HepG2 (cell line): Measurements from ENCODE around the gene ZNF567. TPM values are rescaled to one million over a fixed set of nuclear protein-coding genes. Genes with fewer than 3 reads are reported as not detected.
A peak's percentile ranks its signal among the peaks of the same experiment; 100 is the strongest.

Source experiments
- DMAP1 ChIP-seq: IDR thresholded peaks from 2 replicates; pipeline ENCODE4 v1.6.1; 2016
- E2F2 ChIP-seq: sonication (generic); formaldehyde crosslinking; IDR thresholded peaks from 2 replicates; pipeline ENCODE4 v1.4.0; 2020; ENCODE audit warnings: missing genetic modification reagents, borderline replicate concordance
- MIXL1 ChIP-seq: IDR thresholded peaks from 2 replicates; pipeline ENCODE4 v1.6.1; 2016
- MLLT10 ChIP-seq: sonication (generic); formaldehyde crosslinking; IDR thresholded peaks from 2 replicates; pipeline ENCODE4 v1.4.0; 2020; ENCODE audit warnings: missing genetic modification reagents
- NCOR1 ChIP-seq: fragments of 200-600 bp; sonication (generic); IDR thresholded peaks from 2 replicates; pipeline ENCODE4 v1.7.0; 2017; ENCODE audit warnings: antibody characterized with exemption, low read length, borderline replicate concordance
- RXRA ChIP-seq: sonication (generic); formaldehyde crosslinking; IDR thresholded peaks from 2 replicates; pipeline ENCODE4 v1.5.1; 2020; ENCODE audit warnings: missing genetic modification reagents
- SP4 ChIP-seq: sonication (generic); formaldehyde crosslinking; IDR thresholded peaks from 2 replicates; pipeline ENCODE4 v1.8.1; 2023; ENCODE audit warnings: mild to moderate bottlenecking, missing genetic modification reagents
- SRSF1 ChIP-seq: fragments of 200-400 bp; formaldehyde crosslinking; optimal IDR thresholded peaks from 2 replicates; pipeline ENCODE3; 2017; ENCODE audit warnings: mild to moderate bottlenecking, low read depth, low read length, moderate library complexity
- TBP ChIP-seq: sonication (generic); formaldehyde crosslinking; IDR thresholded peaks from 2 replicates; pipeline ENCODE4 v1.5.0; 2020; ENCODE audit warnings: missing genetic modification reagents
- THYN1 ChIP-seq: sonication (generic); formaldehyde crosslinking; IDR thresholded peaks from 2 replicates; pipeline ENCODE4 v1.8.1; 2023; ENCODE audit warnings: low read depth, mild to moderate bottlenecking, moderate library complexity, missing genetic modification reagents, borderline replicate concordance
- UBTF ChIP-seq: sonication (generic); formaldehyde crosslinking; IDR thresholded peaks from 2 replicates; pipeline ENCODE4 v1.4.0; 2020; ENCODE audit warnings: mild to moderate bottlenecking, missing genetic modification reagents
- ZBTB20 ChIP-seq: sonication (generic); formaldehyde crosslinking; IDR thresholded peaks from 2 replicates; pipeline ENCODE4 v1.8.1; 2023; ENCODE audit warnings: missing genetic modification reagents, low read depth, mild to moderate bottlenecking, borderline replicate concordance
- ZBTB49 ChIP-seq: sonication (generic); formaldehyde crosslinking; IDR thresholded peaks from 2 replicates; pipeline ENCODE4 v1.4.0; 2020; ENCODE audit warnings: missing genetic modification reagents, borderline replicate concordance
- ZFAT ChIP-seq: sonication (generic); formaldehyde crosslinking; conservative IDR thresholded peaks from 2 replicates; pipeline ENCODE4 v1.8.1; 2023; ENCODE audit warnings: missing genetic modification reagents, inconsistent platforms
- ZFP82 ChIP-seq: sonication (generic); formaldehyde crosslinking; IDR thresholded peaks from 2 replicates; pipeline ENCODE4 v1.5.1; 2020; ENCODE audit warnings: mild to moderate bottlenecking, missing genetic modification reagents, borderline replicate concordance
- ZNF160 ChIP-seq: sonication (generic); formaldehyde crosslinking; IDR thresholded peaks from 2 replicates; pipeline ENCODE4 v1.8.0; 2022; ENCODE audit warnings: mild to moderate bottlenecking, inconsistent platforms, missing genetic modification reagents
- ZNF253 ChIP-seq: sonication (generic); formaldehyde crosslinking; IDR thresholded peaks from 2 replicates; pipeline ENCODE4 v1.8.0; 2022; ENCODE audit warnings: mild to moderate bottlenecking, missing genetic modification reagents, borderline replicate concordance
- ZNF3 ChIP-seq: IDR thresholded peaks from 2 replicates; pipeline ENCODE4 v1.7.0; 2017; ENCODE audit warnings: inconsistent platforms
- ZNF556 ChIP-seq: sonication (generic); formaldehyde crosslinking; IDR thresholded peaks from 2 replicates; pipeline ENCODE4 v1.4.0; 2020; ENCODE audit warnings: mild to moderate bottlenecking, missing genetic modification reagents, borderline replicate concordance
- ZNF574 ChIP-seq: sonication (generic); formaldehyde crosslinking; IDR thresholded peaks from 2 replicates; pipeline ENCODE4 v1.4.0; 2020; ENCODE audit warnings: missing genetic modification reagents
- ZNF839 ChIP-seq: sonication (generic); formaldehyde crosslinking; IDR thresholded peaks from 2 replicates; pipeline ENCODE4 v1.4.0; 2020; ENCODE audit warnings: missing genetic modification reagents, mild to moderate bottlenecking, borderline replicate concordance
- polyA plus RNA-seq, 8 experiments: library from polyadenylated mRNA; depleted of rRNA in 3 of 8; stranded (reverse) in 7 of 8; unstranded in 1 of 8; fragments of >200 nt; fragmentation: Illumina TruSeq in 4 of 8; extraction: Trizol in 4 of 8; gene quantifications; 2 replicates each; pipeline versions ENCODE4 v1.2.1 to v1.2.3, GENCODE V29; 2011 to 2016; ENCODE audit warnings: low read depth in 4 of 8, missing spikeins in 1 of 8, mixed read lengths in 1 of 8; ENCODE audit not compliant: insufficient read depth in 1 of 8
- total RNA-seq, 5 experiments: library from RNA; depleted of rRNA; stranded (reverse); fragments of >200 nt; fragmentation: Illumina TruSeq; extraction: Trizol; gene quantifications; 2 replicates each; pipeline ENCODE4 v1.2.3, GENCODE V29; 2016; ENCODE audit warnings: low read depth in 1 of 5

Gene ZNF567
- total and polyA plus RNA-seq, 2 of the 13 experiments (the other 11 are each of a cell fraction or from before 2014, with no cell fraction given): 3.1 to 6.8 TPM

DNA sequence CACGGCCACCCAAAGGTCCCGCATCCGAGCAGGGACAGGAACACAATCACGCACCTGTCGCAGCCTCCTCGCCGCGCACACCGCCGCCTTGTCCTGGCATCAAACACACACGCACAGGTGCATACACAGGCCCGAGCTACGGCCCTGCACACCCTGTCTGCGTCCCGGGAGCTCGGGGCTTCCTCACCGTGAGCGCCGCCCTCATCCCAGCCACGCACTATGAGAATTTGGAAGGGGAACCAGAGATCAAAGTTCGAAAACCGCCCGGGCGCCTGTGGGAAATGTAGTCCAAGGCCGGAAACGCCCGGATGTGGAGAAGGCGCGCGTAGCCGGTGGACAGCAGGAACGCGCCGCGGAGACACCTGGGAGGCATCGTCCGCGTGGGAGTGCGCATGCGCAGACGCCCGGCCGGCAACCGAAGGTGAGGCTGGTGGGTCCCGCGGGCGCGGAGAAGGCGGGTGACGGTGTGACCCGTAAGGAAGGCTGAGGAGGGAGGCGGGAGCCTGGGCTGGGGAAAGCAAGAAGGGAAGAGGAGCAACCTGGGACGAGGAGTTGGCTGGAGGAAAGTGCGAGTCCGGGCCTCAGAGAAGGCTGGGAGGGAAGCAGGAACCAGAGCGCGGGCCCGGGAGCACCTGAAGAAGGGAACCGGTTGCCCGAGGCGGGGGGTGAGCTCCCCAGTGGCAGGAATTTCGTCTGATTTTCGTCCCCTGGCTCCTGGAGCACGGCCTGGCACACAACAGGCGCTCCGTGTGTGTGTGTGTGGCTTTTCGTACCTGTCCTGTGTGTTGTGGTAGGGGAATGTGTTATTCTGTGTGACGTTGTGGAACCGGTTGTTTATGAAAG is at the start of gene ZNF567 (continued):
- TF ChIP-seq ZBTB49 (no peak), ZBTB20 (CRISPR knock-in tag) (peak; percentile 78; the same call in 1 of the 2 replicates), E2F2 (CRISPR knock-in tag) (0 out of 2 replicates have a peak, but pooled peaks have one; percentile 68), ZFP82 (CRISPR knock-in tag) (no peak), ZFAT (CRISPR knock-in tag) (0 out of 2 replicates have a peak, but pooled peaks have one; percentile 73), RXRA (CRISPR knock-in tag) (peak; percentile 38; the same call in 1 of the 2 replicates), TBP (CRISPR knock-in tag) (no peak), ZNF839 (CRISPR knock-in tag) (no peak; the same call in 1 of the 2 replicates), ZNF3 (no peak), SRSF1 (no peak), ZNF574 (CRISPR knock-in tag) (peak; percentile 87), THYN1 (no peak), ZNF556 (CRISPR knock-in tag) (peak; percentile 56; the same call in 1 of the 2 replicates), UBTF (peak; percentile 65), MIXL1 (CRISPR knock-in tag) (0 out of 2 replicates have a peak, but pooled peaks have one; percentile 15), DMAP1 (CRISPR knock-in tag) (peak; percentile 85), NCOR1 (peak; percentile 84; the same call in 1 of the 2 replicates), ZNF160 (0 out of 2 replicates have a peak, but pooled peaks have one; percentile 20), MLLT10 (CRISPR knock-in tag) (no peak), SP4 (CRISPR knock-in tag) (peak; percentile 47; the same call in 1 of the 2 replicates), ZNF253 (CRISPR knock-in tag) (no peak)
